Stimulated activated CD8-positive, alpha-beta memory T cell treated with anti-CD3 and anti-CD28 coated beads, Interleukin-2, amount 100 ng/mL, for 48 hours (primary cell): ENCODE measurements around the gene APLNR.

Experiments
- DNase-seq, 2 donors: peaks; one replicate each; pipeline ENCODE4 v3.0.0-alpha.2; 2020; ENCODE audit warnings: low read depth in 2 of 2

Gene APLNR

DNA sequence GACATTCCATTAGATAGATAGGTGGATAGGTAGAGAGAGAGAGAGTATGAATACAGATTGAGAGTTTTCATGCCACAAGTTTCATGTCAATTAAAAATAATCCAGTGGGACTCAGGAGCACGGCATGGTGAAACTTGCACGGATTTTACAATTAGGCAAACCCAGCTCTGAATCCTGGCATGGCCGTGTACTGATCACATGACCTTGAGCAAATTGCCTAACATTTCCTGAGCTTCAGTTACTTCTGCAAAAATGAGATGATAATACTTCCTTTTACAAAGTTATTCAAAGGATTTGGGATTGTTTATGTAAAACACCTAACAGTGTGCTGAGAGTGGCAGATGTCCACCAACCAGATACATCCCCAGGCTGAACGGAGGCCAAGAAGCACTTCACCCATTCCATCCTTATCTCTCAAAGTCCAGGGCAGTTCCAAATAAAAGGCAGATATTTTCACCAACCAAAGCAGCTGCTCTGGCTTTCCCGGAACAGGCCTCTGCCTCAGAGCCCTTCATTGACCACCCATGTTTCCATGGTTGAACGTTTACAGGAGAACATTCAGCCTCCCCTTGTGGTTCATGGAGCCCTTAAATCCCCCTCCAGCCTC, 17.9 kb downstream of the APLNR start:
- no peak for DNase-seq

DNA sequence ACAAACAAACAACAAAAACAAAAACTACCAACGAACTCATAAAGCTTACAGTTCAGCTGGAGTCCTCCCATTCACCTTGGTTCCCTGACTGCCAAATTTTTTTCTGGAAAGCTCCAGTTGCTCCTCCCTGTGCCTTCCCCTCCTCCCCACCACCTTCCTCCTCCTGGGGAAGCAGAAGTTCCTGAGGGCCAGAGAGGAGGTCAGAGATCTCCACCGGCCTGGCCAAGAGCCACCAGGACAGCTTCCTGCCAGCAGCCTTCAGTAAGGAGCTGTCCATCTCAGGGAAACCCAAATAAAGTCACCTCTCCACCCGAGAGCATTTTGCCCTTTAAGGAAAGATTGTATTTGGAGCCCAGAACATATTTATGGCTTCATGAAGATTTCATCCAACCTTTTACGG, 20.0 kb downstream of the APLNR start:
- DNase-seq = no peak

DNA sequence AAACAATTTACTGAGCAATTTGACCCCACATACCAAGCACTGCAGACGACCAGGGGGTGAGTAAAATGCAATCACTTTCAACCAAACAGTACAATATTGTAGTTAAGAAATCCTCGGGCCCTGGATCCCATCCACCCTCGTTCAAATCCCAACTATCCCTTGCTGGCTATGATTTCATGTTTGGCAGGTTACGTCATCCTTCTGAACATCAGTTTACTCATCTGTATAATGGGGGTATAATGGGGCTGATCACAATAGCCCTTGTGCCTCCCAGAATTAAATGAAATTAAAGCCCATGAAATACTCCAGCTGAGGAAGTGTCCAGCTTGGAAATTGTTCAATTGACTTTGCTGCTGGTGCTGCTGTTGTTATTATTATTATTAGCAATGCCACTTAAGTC, 20.6 kb downstream of the APLNR start:
- DNase-seq = no peak

DNA sequence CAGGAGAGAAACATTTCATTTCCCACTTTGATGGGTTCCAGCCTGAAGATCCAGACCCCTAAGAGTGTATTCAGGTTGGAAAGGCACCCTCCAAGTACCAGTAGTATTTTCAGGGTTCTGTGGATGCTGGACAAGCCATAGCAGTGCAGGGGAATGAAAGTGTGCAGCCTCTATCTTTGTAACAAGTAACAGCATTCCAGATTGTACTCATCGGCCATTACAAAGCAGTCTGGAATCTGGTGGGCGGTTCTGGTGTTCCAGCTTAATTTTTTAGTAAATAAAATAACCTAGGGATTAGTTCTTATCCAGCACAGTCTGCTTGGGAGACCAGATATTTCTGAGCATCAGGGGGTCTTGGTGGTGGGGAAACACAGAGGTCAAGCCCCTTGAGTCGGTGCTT, 22.6 kb downstream of the APLNR start:
- no peak for DNase-seq

DNA sequence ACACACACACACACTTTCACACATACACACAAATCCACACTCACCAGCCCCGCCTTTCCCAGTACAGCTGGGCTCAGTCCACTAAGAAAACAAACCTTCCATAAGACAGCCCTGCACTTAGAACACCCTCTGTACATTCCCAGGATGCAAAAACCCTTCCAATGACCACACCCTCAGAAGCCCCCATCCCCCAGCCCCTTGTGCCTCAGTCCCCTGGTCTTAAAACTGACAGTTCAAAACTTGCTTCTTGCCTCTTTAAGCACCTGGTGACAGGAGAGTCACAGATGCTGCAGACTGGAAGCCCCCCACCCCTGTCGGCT, 23.0 kb downstream of the APLNR start:
- DNase-seq = no peak

- no peak for DNase-seq
Observed at GRCh38 chr11:57213342-57214097, 23.5 kb downstream of the APLNR start.

GRCh38 chr11:57210781-57211180, 26.3 kb downstream of the APLNR start:
- no peak for DNase-seq

GRCh38 chr11:57207168-57207567, 29.9 kb downstream of the APLNR start:
- DNase-seq = no peak

- DNase-seq = no peak
Observed at GRCh38 chr11:57205041-57205641, 31.9 kb downstream of the APLNR start.

DNA sequence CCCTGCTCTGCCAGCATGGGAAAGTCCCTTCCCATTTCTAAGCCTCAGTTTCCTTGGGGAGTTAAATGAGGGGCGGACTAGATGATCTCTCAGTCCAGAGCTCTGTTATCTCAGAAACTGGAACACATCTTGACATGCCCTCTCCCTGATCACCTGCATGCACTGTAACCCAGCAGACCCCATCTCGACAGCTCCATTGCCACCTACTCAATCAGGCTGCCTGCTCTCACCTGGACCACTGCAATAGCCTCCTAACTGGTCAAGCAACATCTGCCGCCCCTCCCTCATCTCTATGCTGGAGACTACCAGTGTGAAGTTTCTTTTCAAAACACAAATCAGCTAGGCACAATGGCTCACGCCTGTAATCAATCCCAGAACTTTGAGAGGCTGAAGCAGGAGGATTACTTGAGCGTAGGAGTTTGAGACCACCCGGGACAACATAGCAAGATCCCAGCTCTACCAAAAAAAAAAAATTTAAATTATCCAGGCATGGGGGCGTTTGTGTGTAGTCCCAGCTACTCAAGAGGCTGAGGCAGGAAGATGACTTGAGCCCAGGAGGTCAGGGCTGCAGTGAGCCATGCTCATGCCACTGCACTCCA, 33.1 kb downstream of the APLNR start:
- no peak for DNase-seq

GRCh38 chr11:57203359-57203758, 33.7 kb downstream of the APLNR start:
- no peak for DNase-seq

DNA sequence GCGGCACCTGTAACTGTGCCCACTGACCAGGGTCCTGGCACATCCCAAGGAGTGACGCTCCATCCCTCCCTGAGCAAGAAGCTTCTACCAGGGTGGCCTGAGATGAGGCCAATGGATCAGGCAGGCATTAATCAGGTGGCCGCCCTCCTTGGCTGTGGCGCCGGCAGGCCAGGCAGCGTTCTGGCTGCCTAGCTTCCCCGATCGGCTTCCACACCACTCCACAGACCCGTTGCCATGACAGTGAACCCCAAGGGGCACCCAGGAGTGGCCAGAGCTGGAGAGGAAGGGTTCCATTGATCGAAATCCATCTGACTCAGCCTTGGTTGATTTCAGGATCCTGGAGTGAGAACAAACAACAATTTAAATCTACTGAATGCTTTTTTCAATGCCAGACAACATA, 34.8 kb downstream of the APLNR start:
- no peak for DNase-seq

DNA sequence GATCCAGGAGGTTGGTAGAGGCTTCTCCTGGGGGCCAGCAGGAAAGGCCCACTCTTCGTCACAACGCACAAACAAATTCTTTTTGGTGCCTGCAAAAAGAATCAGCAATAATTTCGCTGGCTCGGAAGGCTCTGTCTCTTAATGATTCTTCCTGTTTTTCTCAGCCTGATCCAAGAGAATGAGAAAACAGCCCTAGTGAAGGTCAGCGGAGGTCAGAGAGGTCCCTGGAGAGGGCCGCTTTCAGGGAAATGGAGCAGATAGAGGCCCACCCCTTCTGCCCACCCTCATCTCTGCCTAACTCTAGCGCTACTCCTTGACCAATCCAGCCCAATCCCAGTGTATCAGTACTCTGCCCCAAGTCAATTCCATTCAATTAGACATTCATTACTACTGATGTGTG, 36.1 kb downstream of the APLNR start:
- DNase-seq = no peak

DNA sequence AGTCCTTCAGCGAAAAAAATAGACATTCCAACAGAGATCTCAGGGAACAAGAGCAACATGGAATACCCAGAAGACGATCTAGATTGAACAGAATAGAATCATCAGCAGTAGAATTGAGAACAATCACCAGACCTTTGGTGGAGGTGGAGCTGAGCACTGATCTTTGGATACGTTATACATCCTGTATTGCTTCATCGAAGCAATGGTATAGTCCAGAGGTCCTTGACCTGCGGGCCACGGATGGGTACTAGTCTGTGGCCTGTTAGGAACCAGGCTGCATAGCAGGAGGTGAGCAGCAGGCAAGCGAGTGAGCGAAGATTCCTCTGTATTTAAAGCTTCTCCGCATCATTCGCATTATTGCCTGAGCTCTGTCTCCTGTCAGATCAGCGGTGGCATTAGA, 37.7 kb downstream of the APLNR start:
- no peak for DNase-seq

DNA sequence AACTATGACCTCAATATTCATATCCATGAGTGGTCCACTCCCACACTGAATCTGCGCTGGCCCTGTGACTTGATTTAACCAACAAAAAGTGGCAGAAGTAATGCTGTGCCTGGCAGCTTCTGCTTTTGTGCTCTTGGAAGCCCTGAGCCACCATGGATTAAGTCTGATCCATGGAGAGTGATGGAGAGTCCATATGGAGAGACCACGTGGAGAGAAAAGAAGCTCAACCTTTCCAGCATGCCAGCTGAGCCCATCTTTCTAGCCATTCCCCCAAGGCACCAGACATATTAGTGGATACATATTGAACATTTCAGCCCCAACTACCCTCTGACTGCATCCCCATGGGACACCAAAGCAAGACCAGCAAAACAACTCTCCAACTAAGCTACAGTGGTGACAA, 39.3 kb downstream of the APLNR start:
- DNase-seq = no peak

- DNase-seq = no peak
Observed at GRCh38 chr11:57196596-57196995, 40.5 kb downstream of the APLNR start.

GRCh38 chr11:57192316-57192715, 44.7 kb downstream of the APLNR start:
- no peak for DNase-seq

GRCh38 chr11:57191311-57192219, 45.5 kb downstream of the APLNR start:
- DNase-seq = no peak

DNA sequence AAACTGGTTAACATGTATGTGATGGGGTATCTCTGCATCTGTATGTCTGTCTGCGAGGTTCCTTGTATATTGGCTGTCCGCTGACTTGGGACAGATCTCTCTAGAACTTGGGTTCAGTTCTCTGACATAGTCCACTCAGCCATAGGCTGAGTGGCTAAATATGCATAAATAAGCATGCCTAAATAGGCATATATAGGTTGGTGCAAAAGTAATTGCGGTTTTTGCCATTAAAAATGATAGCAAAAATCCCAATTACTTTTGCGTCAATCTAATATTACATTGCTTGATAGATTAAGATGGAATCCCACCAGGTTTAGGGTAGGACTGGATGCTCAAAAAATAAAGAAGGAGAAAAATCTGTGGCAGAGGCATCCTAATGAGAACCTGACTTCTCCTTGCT, 46.5 kb downstream of the APLNR start:
- no peak for DNase-seq
